ENCODE measurements around the gene TMEM69. TPM values are rescaled to one million over a fixed set of nuclear protein-coding genes. Genes with fewer than 3 reads are reported as not detected.

TMEM69 gene
- total and polyA plus RNA-seq, 12 donors = 9.3 to 53.1 (median 26.3) TPM

DNA sequence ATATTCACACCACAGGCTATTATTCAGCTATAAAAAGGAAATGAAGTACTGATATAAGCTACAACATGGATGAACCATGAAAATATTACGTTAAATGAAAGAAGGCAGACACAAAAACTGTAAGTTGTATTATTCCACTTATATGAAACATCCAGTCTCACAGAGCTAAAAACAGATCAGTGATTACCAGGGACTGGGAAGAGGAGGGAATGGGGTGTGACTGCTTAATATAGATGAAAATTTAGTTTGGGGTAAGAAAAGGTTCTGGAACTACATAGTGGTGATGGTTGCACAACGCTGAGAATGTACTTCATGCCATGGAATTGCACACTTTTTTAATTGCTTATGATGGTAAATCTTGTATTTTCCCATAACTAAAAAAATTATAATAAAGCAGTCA is 21.1 kb upstream of the TMEM69 start:
- H3K27me3 ChIP-seq = no peaks in the 10 kb centered on the region
- DNase-seq = no peak
- peaks cover 21 to 44% of the 10 kb centered on the region in 2 donors for H3K4me1 ChIP-seq (replicated peaks in 1 of 2)
- intact Hi-C loops (cut with DNase I) = no loop called here
- 84 to 89% (median 88%) methylated on average over 2 of the region's 2 CpGs for WGBS, 4 donors
- no peak overlapping the region for H3K27ac ChIP-seq
- no peaks in the 10 kb centered on the region for H3K36me3 ChIP-seq (replicated peaks in 1 of 2)
- no peaks in the 10 kb centered on the region for H3K9me3 ChIP-seq (replicated peaks in 1 of 3)
- no peak overlapping the region for H3K4me3 ChIP-seq
- no peak for TF ChIP-seq POLR2A (IDR thresholded peaks at IDR 0.05)
- TF ChIP-seq CTCF (IDR thresholded peaks at IDR 0.05) = no peak

DNA sequence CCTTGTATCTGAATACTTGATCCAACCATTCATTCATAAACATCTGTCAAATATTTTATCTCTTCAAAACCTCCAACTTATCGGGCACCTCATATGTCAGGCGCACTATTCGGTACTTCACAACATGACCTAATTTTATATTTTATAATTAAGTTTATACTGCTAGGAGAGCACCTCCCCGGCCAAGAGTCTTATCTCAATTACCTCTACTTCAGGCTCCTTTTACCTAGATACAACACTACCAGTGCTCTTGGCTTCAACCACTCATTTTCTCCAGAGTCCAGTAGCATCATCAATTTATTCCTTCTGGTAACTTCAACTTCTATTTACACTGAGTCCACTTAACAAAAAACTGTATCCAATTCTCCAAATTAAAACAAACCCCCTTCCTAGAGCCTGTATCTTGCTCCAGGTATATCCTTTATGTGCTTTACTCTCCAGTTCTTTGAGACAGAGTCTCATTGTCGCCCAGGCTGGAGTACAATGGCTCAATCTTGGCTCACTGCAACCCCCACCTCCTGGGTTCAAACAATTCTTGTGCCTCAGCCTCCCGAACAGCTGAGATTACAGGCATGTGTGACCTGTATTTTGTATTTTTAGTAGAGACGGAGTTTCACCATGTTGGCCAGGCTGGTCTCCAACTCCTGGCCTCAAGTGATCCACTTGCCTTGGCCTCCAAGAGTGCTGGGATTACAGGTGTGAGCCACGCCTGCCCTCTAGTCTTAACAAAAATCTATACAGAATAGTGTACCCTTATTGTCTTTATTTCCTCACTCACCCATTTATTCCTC is 20.5 kb upstream of the TMEM69 start:
- WGBS, 4 donors = 72 to 81% (median 74%) methylated on average over 8 of the region's 8 CpGs
- no peak for TF ChIP-seq CTCF (IDR thresholded peaks at IDR 0.05)
- no peak for TF ChIP-seq POLR2A (IDR thresholded peaks at IDR 0.05)
- H3K36me3 ChIP-seq (replicated peaks in 1 of 2) = no peaks in the 10 kb centered on the region
- peaks cover 18 to 38% of the 10 kb centered on the region in 2 donors for H3K4me1 ChIP-seq (replicated peaks in 1 of 2)
- no peaks in the 10 kb centered on the region for H3K9me3 ChIP-seq (replicated peaks in 1 of 3)
- H3K4me3 ChIP-seq = no peak overlapping the region
- DNase-seq = no peak
- H3K27ac ChIP-seq = no peak overlapping the region
- H3K27me3 ChIP-seq = no peaks in the 10 kb centered on the region
- intact Hi-C loops (cut with DNase I) = no loop called here

DNA sequence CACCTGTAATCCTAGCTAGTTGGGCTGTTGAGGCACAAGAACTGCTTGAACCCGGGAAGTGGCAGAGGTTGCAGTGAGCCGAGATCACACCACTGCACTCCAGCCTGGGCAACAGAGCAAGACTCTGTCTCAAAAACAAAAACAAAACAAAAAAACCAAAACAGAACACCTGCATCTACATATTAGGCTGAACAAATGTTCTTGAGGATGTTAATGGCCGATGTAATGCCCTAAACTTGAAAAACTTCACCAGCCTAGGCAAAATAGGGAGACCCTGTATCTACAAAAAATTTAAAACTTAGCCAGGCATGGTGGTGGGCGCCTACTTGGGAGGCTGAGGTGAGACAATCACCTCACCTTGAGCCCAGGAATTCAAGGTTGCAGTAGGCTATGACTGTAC is 19.5 kb upstream of the TMEM69 start:
- no peak for DNase-seq
- no peaks in the 10 kb centered on the region for H3K36me3 ChIP-seq (replicated peaks in 1 of 2)
- TF ChIP-seq CTCF (IDR thresholded peaks at IDR 0.05) = no peak
- H3K27me3 ChIP-seq = no peaks in the 10 kb centered on the region
- no peaks in the 10 kb centered on the region for H3K9me3 ChIP-seq (replicated peaks in 1 of 3)
- H3K4me1 ChIP-seq (replicated peaks in 1 of 2) = peaks cover 18 to 38% of the 10 kb centered on the region in 2 donors
- intact Hi-C loops (cut with DNase I) = no loop called here
- H3K27ac ChIP-seq = no peak overlapping the region
- WGBS, 4 donors = 84 to 86% (median 86%) methylated on average over 4 of the region's 4 CpGs
- H3K4me3 ChIP-seq = no peak overlapping the region

DNA sequence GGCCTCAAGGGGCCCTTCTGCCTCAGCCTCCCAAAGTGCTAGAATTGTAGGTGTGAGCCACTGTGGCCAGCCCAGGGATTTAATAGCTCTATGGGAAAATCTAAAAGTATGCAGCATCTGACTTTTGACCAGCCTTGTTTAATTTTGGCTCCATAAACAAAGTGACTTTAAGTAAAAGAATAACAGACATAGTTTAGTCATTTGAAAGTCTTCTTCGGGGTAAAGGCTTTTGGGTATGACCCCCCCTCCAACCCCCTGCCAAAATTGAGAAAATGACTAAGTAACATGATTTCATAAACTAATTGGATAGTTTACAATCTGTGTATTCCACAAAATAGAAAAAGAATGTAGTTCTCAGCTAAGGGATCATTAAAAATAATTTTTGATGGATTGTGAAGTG is 18.6 kb upstream of the TMEM69 start:
- DNase-seq = no peak
- Histone ChIP-seq H3K4me1 (replicated peaks in 1 of 2) (peaks cover 18 to 38% of the 10 kb centered on the region in 2 donors), H3K9me3 (replicated peaks in 1 of 3) (no peaks in the 10 kb centered on the region), H3K4me3 (no peak overlapping the region), H3K36me3 (replicated peaks in 1 of 2) (no peaks in the 10 kb centered on the region), H3K27me3 (no peaks in the 10 kb centered on the region), H3K27ac (no peak overlapping the region)
- intact Hi-C loops (cut with DNase I) = no loop called here
- WGBS, 4 donors = 25 to 47% (median 30%) methylated on average over 1 of the region's 1 CpG
- TF ChIP-seq POLR2A (IDR thresholded peaks at IDR 0.05) (no peak), CTCF (IDR thresholded peaks at IDR 0.05) (no peak)
